ENCODE data around the gene USB1. TPM values are rescaled to one million over a fixed set of nuclear protein-coding genes. Genes with fewer than 3 reads are reported as not detected.
"Not testable (repeated sequence)": the region's sequence is repeated elsewhere in the genome, so short reads cannot be mapped to it uniquely, and the experiment has no call there.

Gene USB1
- total RNA-seq, 2 experiments from 2014 or later: 30.6 to 32.3 TPM

DNA sequence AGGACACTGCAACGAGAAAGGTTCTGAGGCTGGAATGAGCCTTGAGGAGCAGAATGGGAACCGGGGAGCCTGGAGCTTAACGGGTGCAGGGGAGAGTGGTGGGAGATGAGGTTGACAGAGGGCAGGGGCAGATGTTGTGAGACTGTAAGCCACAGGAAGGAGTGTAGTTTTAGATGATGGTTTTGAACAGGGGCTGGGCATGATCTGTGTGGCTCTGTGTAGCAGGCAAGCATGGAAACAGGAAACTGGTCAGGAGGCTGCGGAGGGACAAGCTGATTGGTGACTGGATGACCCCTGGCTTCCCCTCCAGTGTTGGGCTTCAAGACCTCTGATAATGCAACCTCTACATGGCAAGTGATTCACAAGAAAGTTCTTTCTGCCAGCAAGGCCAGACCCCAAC, 28.9 kb upstream of the USB1 start:
- Mint-ChIP-seq H3K27ac (no peak overlapping the region), H3K9me3 (no peaks in the 10 kb centered on the region), H3K4me1 (ENCODE audit: low read depth) (no peaks in the 10 kb centered on the region), H3K36me3 (ENCODE audit: low read depth) (no peaks in the 10 kb centered on the region), H3K27me3 (ENCODE audit: low read depth) (no peaks in the 10 kb centered on the region), H3K4me3 (no peak overlapping the region)
- no peak for DNase-seq
- intact Hi-C loops (cut with micrococcal nuclease): no loop called here
- CTCF ChIA-PET: interaction anchor here (1.3 kb wide), 2 partner anchors 66 to 73 kb away, joined by 3 read pairs; no protein-coding TSS in a partner anchor

DNA sequence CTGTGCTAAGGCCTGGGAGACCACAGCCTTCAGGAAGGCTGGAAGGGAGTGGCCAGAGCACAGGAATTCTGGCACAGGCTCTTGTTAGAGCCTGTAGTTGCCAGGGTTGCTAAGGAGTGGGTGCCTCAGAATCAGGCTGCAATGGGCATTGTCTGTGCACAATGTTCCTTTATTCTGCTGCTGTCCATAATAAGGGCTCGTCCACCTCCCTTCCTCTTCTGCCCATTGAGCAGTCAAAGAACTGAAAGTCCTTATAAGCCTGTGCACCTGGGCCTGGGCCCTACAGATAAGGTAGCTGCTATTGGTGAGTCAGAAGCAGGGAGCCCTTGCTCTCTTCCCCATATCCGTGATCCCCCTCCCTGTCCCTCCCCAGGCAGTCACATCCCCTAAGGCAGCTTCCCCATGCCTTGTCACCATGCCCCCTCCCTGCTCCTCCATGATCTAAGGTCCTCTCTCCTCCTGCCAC, 24.8 kb upstream of the USB1 start:
- Mint-ChIP-seq H3K27me3 (ENCODE audit: low read depth) (no peaks in the 10 kb centered on the region), H3K4me3 (no peak overlapping the region), H3K4me1 (ENCODE audit: low read depth) (no peaks in the 10 kb centered on the region), H3K9me3 (no peaks in the 10 kb centered on the region), H3K36me3 (ENCODE audit: low read depth) (no peaks in the 10 kb centered on the region), H3K27ac (no peak overlapping the region)
- intact Hi-C loops (cut with micrococcal nuclease): no loop called here
- CTCF ChIA-PET: no interaction called here
- no peak for DNase-seq

DNA sequence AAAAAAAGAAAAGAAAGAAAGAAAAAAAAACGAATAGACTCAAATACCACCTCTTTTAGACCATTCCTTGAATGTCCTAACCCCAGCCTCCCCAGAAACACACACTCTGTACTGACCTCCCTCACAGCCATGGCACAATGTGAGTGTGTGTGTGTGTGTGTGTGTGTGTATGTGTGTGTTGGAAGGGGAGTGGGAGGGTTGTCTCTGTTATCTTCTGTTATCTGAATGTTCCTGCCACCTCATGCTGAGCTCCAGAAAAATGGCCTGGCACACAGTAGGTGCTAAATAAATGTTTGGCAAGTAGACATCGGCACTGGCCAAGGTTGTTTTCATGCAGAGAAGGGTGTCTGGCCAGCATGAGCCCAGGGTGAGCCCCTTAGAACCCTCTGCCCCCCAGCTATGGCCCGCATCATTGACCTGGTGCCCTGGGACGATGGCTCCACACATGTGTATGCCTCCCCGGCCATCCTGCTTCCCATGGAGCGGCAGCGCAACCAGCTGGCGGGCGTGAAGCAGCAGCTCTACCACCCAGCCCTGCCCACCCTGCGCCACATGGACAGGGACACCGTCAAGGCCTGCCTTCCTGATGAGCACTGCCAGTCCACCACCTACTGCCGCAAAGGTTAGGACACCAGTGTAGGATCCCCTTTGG, 23.7 kb upstream of the USB1 start:
- no peak overlapping the region for H3K27ac Mint-ChIP-seq
- no peaks in the 10 kb centered on the region for H3K9me3 Mint-ChIP-seq
- no peaks in the 10 kb centered on the region for H3K36me3 Mint-ChIP-seq (ENCODE audit: low read depth)
- intact Hi-C loops (cut with micrococcal nuclease): no loop called here
- no peak for DNase-seq
- H3K27me3 Mint-ChIP-seq (ENCODE audit: low read depth): no peaks in the 10 kb centered on the region
- CTCF ChIA-PET: interaction anchor here (0.6 to 0.9 kb wide), 2 partner anchors 22 to 70 kb away, joined by 4 to 5 read pairs; no protein-coding TSS in a partner anchor
- no peaks in the 10 kb centered on the region for H3K4me1 Mint-ChIP-seq (ENCODE audit: low read depth)
- no peak overlapping the region for H3K4me3 Mint-ChIP-seq

DNA sequence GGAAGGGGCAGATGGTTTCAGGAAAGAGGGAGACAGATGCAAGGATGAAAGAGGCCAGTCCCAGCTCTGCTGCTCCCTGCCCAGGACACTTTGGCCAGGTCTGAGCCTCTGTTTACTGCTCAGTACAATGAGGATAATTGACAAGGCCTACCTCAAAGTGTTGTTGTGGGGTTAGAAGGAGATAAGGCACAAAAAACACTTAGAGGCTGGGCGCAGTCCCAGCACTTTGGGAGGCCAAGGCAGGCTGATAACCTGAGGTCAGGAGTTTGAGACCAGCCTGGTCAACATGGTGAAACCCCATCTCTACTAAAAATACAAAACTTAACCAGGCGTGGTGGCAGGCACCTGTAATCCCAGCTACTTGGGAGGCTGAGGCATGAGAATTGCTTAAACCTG, 23.1 kb upstream of the USB1 start:
- intact Hi-C loops (cut with micrococcal nuclease); H3K36me3 Mint-ChIP-seq (ENCODE audit: low read depth); H3K4me3 Mint-ChIP-seq; H3K27me3 Mint-ChIP-seq (ENCODE audit: low read depth); H3K4me1 Mint-ChIP-seq (ENCODE audit: low read depth); H3K9me3 Mint-ChIP-seq; DNase-seq; H3K27ac Mint-ChIP-seq: not testable (repeated sequence)
- CTCF ChIA-PET: interaction anchor here (0.6 to 0.9 kb wide), 2 partner anchors 21 to 71 kb away, joined by 4 to 5 read pairs; no protein-coding TSS in a partner anchor

DNA sequence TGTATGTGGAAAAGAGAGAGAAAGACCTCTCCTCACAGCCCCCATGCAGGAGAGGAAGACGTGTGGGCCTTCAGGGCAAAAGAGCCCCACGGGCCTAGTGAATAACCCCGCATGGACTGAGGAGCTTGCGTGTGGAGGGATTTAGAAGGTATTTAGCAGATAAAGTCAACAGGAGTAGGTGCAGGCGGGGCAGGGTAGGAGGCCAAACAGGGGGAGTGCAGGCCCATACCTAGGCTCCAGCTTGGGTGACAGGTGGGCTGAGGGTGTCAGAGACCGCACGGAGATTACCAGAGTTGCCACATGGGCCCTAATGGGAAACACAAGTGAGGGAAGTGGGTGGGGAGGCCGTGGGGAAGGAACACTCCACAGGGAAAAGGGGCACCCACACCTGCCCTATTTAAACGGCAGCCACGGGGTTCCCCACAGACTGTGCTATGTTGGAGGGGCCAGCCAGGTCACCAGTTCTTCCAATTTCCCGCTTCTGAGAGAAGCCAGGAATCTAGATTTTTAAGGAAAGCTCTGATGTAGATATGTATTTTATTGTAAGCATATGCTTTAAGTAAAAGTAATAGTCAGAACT, 22.1 kb upstream of the USB1 start:
- Mint-ChIP-seq H3K27me3 (ENCODE audit: low read depth) (no peaks in the 10 kb centered on the region), H3K4me3 (no peak overlapping the region), H3K36me3 (ENCODE audit: low read depth) (no peaks in the 10 kb centered on the region), H3K27ac (no peak overlapping the region), H3K4me1 (ENCODE audit: low read depth) (peaks cover 1% of the 10 kb centered on the region), H3K9me3 (no peaks in the 10 kb centered on the region)
- intact Hi-C loops (cut with micrococcal nuclease): no loop called here
- CTCF ChIA-PET: no interaction called here
- no peak for DNase-seq

DNA sequence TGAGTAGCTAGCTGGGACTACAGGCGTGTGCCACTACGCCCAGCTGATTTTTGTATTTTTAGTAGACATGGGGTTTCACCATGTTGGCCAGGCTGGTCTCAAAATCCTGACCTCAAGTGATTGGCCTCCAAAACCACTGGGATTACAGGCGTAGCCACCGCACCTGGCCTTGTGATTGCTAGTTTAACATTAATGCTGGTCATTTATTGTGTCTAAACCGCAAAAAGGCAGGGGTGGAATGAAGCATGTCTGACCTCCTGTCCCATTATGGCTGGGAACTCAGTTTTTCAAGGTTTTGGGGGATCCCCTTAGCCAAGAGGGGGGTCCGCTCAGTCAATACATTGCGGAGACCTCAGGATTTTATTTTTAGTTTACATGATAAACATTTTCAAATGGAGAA, 19.6 kb upstream of the USB1 start:
- intact Hi-C loops (cut with micrococcal nuclease): no loop called here
- CTCF ChIA-PET: no interaction called here
- H3K27me3 Mint-ChIP-seq (ENCODE audit: low read depth): no peaks in the 10 kb centered on the region

DNA sequence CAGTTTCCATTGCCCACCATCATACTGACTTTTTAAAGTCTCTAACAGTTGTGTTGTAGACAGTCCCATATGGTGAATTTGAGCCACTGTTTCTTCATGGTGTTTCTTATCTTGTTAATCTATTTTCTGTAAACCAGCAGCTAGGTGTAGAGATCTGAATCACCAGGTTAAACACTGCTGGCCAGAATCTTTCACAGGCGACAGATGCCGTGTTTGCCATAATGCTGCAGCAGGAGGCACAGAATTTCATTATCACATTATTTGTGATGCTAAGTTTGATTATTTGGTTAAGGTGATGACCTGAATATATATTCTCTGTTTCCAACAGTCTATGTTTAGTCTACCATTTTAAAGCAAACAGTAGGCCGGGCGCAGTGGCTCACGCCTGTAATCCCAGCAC, 18.8 kb upstream of the USB1 start:
- H3K36me3 Mint-ChIP-seq (ENCODE audit: low read depth): no peaks in the 10 kb centered on the region
- intact Hi-C loops (cut with micrococcal nuclease): no loop called here
- no peaks in the 10 kb centered on the region for H3K9me3 Mint-ChIP-seq
- no peak overlapping the region for H3K27ac Mint-ChIP-seq
- DNase-seq: no peak
- CTCF ChIA-PET: no interaction called here
- no peak overlapping the region for H3K4me3 Mint-ChIP-seq
- H3K4me1 Mint-ChIP-seq (ENCODE audit: low read depth): peaks cover 9% of the 10 kb centered on the region
- no peaks in the 10 kb centered on the region for H3K27me3 Mint-ChIP-seq (ENCODE audit: low read depth)

More for the DNA sequence above, 19.6 kb upstream of the USB1 start:
- Mint-ChIP-seq H3K9me3 (no peaks in the 10 kb centered on the region), H3K27ac (no peak overlapping the region), H3K4me3 (no peak overlapping the region), H3K4me1 (ENCODE audit: low read depth) (peaks cover 9% of the 10 kb centered on the region), H3K36me3 (ENCODE audit: low read depth) (no peaks in the 10 kb centered on the region)
- DNase-seq: no peak

DNA sequence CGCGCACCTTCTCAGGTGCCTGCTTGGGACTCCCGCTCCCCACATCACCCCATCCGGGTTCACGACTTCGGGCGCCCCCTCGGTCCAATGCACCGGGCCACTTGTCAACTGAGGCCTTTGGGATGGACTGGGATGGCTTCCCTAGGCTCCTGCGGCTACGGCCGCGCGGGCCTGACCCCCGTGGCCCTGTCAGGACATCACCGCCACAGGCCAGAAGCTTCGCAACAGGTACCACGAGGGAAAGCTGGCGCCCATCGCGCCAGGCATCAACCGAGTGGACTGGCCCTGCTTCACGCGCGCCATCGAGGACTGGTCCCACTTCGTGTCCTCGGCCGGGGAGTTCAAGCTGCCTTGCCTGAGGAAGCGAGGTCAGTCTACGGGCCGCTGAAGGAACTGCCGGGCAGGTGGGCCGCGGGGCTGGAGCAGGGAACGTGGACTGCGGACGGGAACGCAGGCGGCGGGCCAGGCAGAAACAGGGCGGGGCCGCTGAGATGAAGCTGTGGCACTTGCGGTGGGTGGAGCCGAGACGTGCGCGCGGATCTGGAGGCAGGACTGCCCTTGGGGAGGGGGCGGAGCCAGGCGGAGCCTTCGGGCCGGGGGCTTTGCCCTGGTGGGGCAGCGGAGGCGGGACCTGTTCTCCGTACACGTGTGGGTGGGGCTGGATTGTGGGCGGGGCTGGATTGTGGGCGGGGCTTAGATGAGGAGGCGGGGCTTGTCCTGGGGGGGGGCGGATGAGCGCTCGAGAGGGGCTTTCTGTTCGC, 16.6 kb upstream of the USB1 start:
- Mint-ChIP-seq H3K27ac (no peak overlapping the region), H3K9me3 (no peaks in the 10 kb centered on the region), H3K4me3 (peak overlapping the region; percentile 83), H3K27me3 (ENCODE audit: low read depth) (no peaks in the 10 kb centered on the region), H3K4me1 (ENCODE audit: low read depth) (peaks cover 9% of the 10 kb centered on the region), H3K36me3 (ENCODE audit: low read depth) (no peaks in the 10 kb centered on the region)
- CTCF ChIA-PET: interaction anchor here (1.6 kb wide), 1 partner anchor 15 kb away, joined by 4 read pairs; the partner anchor contains the start of gene ZNF319
- intact Hi-C loops (cut with micrococcal nuclease): loop anchor here (1.0 kb wide), 2 partner anchors 17 to 249 kb away; partner anchors contain the start of genes KATNB1 and USB1
- DNase-seq: peak; percentile 95

DNA sequence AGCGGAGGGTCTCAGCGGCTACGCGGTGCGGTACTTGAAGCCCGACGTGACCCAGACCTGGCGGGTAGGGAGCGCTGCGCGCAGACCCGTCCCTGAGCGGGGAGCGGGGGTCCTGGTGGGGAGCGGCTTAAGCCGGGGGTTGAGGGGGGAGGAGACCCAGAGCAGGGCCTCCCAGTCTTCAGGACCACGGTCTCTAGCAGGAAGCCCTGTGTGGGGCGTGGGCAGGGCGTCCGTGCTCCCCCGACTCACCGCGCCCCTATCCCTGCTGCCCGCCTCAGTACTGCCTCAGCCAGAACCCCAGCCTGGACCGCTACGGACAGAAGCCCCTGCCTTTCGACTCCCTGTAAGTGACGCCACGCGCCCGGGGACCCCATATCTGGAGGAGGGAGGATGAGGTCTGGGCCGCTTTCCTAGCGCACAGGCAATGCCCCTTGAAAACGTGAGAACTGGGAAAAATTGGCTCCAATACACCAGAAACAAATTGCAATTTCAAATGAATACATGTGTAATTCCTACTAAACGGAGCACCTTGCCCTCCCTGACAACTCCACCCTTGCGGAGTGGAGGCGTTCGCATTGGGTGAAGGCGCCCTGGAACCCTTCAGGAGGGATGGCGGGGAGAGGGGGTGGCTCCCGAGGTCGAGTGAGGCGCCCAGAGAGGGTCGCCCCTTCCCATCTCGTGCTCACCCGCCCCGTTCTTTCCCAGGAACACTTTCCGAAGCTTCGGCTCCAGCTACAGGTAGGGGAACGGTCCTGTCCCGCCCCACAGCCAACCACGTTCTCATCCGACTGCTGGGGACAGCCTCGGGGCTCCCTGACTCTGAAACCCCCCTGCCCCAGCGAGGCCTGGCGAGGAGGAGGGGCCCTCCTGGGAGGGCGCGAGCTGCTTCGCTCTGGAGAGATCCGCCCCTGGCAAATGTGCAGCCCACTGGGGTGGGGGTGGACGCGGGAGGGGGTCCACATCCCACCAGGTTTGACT, 15.7 kb upstream of the USB1 start:
- Mint-ChIP-seq H3K27me3 (ENCODE audit: low read depth) (no peaks in the 10 kb centered on the region), H3K27ac (no peak overlapping the region), H3K4me1 (ENCODE audit: low read depth) (peaks cover 9% of the 10 kb centered on the region), H3K4me3 (peak overlapping the region; percentile 83), H3K9me3 (no peaks in the 10 kb centered on the region), H3K36me3 (ENCODE audit: low read depth) (no peaks in the 10 kb centered on the region)
- CTCF ChIA-PET: interaction anchor here (1.0 to 1.6 kb wide), 2 partner anchors 14 to 79 kb away, joined by 4 read pairs; partner anchors contain the start of gene ZNF319
- intact Hi-C loops (cut with micrococcal nuclease): loop anchor here (1.0 kb wide), 2 partner anchors 16 to 250 kb away; partner anchors contain the start of genes KATNB1 and USB1
- DNase-seq: no peak

DNA sequence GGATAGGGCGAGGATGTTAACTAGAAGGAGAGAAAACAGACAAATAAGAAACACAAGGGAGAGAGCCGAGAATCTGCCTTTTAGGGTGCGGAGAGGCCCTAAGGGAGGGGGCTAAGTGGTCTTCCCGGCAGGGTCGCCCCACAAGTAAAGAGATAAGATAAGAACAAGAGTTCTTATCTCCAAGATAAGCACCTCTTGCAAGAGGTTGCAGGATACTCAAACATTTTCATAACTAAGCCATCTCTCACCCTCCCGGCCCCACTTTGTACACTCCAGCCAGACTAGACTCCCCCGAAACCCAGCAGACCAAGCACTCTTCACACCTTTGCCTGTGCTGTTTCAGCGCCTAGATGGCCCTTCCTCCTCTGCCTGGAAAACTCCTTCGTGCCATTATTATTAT, 15.0 kb upstream of the USB1 start:
- no peaks in the 10 kb centered on the region for H3K36me3 Mint-ChIP-seq (ENCODE audit: low read depth)
- peak overlapping the region; percentile 2 for H3K4me3 Mint-ChIP-seq
- no peak overlapping the region for H3K27ac Mint-ChIP-seq
- no peak for DNase-seq
- CTCF ChIA-PET: interaction anchor here (0.6 to 1.0 kb wide), 2 partner anchors 80 to 250 kb away, joined by 3 to 4 read pairs; no protein-coding TSS in a partner anchor
- intact Hi-C loops (cut with micrococcal nuclease): no loop called here
- no peaks in the 10 kb centered on the region for H3K27me3 Mint-ChIP-seq (ENCODE audit: low read depth)
- peaks cover 9% of the 10 kb centered on the region for H3K4me1 Mint-ChIP-seq (ENCODE audit: low read depth)
- no peaks in the 10 kb centered on the region for H3K9me3 Mint-ChIP-seq

DNA sequence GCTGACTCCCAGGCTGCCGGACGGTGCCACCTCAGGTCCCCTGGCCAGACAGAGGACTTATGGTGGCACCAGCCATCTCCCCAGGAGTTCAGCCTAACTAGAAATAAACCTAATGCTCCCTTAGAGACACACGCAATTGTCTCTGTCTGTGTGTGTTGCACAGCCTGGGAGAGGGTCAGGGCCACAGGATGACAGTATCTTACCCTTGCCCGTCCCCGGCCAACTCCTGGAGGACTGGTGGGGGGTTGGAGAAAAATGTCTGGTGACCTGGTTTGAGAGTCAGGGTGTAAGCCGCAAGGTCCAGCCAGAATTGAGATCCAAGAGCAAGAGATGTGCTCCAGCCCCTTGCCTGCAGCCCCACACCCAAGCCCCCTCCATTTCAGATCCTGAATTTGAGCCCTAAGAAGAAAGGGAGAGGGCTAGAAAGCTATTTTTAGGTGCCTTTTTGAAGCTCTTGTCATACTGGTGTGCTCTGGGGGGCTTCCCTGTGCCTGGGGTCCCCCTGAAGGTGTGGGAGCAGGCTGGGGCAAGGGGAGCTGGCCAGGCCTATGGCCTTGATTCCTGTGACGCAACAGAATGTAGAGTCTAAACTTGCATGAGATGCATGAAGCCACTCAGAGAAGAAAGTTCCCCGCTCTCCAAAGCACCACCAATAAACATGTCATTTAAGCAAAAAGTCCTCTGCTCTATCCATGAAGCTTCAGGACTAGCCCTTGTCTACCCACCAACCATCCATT, 13.6 kb upstream of the USB1 start:
- H3K4me1 Mint-ChIP-seq (ENCODE audit: low read depth): peaks cover 9% of the 10 kb centered on the region
- no peaks in the 10 kb centered on the region for H3K36me3 Mint-ChIP-seq (ENCODE audit: low read depth)
- no peak overlapping the region for H3K4me3 Mint-ChIP-seq
- intact Hi-C loops (cut with micrococcal nuclease): no loop called here
- no peak for DNase-seq
- H3K9me3 Mint-ChIP-seq: no peaks in the 10 kb centered on the region
- H3K27me3 Mint-ChIP-seq (ENCODE audit: low read depth): no peaks in the 10 kb centered on the region
- no peak overlapping the region for H3K27ac Mint-ChIP-seq
- CTCF ChIA-PET: no interaction called here

Measured in activated naive CD4-positive, alpha-beta T cell treated with anti-CD3 and anti-CD28 coated beads for 36 hours (primary cell).